Neural crest cell (in vitro differentiated cells): ENCODE measurements around the gene HEMK1. TPM values are rescaled to one million over a fixed set of nuclear protein-coding genes. Genes with fewer than 3 reads are reported as not detected.

Experiments used
- DNase-seq: peaks from one replicate; pipeline ENCODE4 v3.0.0; 2021; ENCODE audit warnings: low read depth, mixed read lengths, low spot score
- H3K27ac Mint-ChIP-seq: one replicate; pipeline ENCODE4 v1.8.0; 2021; ENCODE audit warnings: mild to moderate bottlenecking, mixed read lengths; ENCODE audit not compliant: unreplicated experiment
- H3K27me3 Mint-ChIP-seq: 2 replicates; pipeline ENCODE4 v1.8.0; 2021; ENCODE audit warnings: low read depth, mild to moderate bottlenecking, mixed read lengths
- H3K36me3 Mint-ChIP-seq: 2 replicates; pipeline ENCODE4 v1.8.0; 2021; ENCODE audit warnings: low read depth, mild to moderate bottlenecking, mixed read lengths
- H3K4me1 Mint-ChIP-seq: 2 replicates; pipeline ENCODE4 v1.8.0; 2021; ENCODE audit warnings: mixed read lengths
- H3K4me3 Mint-ChIP-seq: one replicate; pipeline ENCODE4 v1.8.0; 2021; ENCODE audit warnings: mild to moderate bottlenecking, mixed read lengths
- H3K9me3 Mint-ChIP-seq: 2 replicates; pipeline ENCODE4 v1.8.0; 2021; ENCODE audit warnings: mixed read lengths
- total RNA-seq: library from RNA; stranded (reverse); gene quantifications from 2 replicates; pipeline ENCODE4 v1.2.1, GENCODE V29; 2021
- TF ChIP-seq, protein P1 (sequence below): fragments of 200-600 bp; sonication (generic); conservative IDR thresholded peaks from 2 replicates; pipeline ENCODE4 v1.5.0; 2021; ENCODE audit warnings: antibody characterized with exemption, mild to moderate bottlenecking

HEMK1 gene
- total RNA-seq, 1 donor from 2014 or later, result 22.8 TPM

DNA sequence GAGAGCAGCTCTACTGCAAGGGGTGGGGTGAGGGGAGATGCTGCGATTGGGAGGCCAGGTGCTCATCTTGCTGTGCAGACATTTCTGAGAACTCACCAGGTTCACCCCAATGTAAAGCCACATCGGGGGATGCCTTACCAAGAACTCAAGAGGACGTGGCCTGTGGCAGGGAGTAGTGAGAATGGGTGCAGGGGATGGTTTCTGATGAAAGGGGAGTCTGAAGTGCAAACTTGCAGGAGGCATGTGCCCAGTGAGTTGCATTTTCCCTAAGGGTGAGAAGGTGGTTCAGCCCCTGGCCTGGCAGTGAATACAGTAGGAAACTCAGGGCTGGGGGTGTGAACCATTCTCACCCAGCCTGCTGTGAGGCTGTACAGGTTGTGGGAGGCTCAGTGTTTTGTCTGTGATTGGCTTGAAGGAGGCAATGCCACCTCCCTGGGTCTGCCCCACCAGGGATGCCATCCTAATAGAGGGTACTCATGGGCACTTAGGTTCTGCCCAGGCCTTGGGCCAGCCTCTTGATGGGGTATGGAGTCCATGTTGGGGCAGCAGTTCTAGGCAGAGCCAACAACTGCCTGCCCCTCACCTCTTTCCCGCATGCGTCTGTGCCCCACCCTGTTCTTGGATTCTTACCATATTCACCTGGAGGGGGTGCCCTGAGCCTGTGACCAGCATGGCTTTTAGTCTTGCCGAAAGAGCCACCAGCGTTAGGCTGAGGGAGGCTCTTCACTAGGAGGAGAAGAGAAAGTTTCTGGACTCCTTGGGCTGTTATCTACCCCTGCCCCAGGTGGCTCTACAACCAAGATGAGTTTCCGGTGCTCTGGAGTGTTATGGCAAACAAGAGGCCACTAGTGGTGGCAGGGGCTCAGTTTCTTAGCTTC is 4.5 kb downstream of the HEMK1 start:
- no peak overlapping the region for H3K27ac Mint-ChIP-seq
- no peaks in the 10 kb centered on the region for H3K9me3 Mint-ChIP-seq
- TF ChIP-seq, protein P1, sequence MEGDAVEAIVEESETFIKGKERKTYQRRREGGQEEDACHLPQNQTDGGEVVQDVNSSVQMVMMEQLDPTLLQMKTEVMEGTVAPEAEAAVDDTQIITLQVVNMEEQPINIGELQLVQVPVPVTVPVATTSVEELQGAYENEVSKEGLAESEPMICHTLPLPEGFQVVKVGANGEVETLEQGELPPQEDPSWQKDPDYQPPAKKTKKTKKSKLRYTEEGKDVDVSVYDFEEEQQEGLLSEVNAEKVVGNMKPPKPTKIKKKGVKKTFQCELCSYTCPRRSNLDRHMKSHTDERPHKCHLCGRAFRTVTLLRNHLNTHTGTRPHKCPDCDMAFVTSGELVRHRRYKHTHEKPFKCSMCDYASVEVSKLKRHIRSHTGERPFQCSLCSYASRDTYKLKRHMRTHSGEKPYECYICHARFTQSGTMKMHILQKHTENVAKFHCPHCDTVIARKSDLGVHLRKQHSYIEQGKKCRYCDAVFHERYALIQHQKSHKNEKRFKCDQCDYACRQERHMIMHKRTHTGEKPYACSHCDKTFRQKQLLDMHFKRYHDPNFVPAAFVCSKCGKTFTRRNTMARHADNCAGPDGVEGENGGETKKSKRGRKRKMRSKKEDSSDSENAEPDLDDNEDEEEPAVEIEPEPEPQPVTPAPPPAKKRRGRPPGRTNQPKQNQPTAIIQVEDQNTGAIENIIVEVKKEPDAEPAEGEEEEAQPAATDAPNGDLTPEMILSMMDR, result no peak
- no peaks in the 10 kb centered on the region for H3K27me3 Mint-ChIP-seq
- H3K36me3 Mint-ChIP-seq, result no peaks in the 10 kb centered on the region
- no peak overlapping the region for H3K4me3 Mint-ChIP-seq
- H3K4me1 Mint-ChIP-seq, result peaks cover 14% of the 10 kb centered on the region
- DNase-seq, result no peak

DNA sequence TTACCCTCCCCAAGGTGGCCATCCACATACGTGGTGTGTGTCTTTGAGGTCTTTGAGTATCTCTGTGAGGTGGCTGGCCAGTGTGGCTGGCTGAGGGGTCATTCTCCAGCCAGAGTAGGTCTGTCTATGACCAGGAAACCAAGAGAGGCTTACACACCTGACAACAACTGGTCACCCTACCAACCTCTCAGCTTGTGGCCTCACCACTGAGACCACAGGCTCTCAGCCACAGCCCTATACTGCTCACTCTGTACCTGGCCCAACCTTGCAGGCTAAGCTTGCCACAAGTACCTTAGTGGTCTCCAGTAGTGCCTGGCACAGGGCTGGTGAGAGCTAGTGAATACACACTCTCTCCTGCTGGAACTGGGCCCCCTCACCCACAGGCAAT is 5.1 kb downstream of the HEMK1 start:
- Mint-ChIP-seq H3K27me3 (no peaks in the 10 kb centered on the region), H3K4me3 (no peak overlapping the region), H3K4me1 (peaks cover 10% of the 10 kb centered on the region), H3K9me3 (no peaks in the 10 kb centered on the region), H3K27ac (no peak overlapping the region), H3K36me3 (no peaks in the 10 kb centered on the region)
- DNase-seq, result no peak
- TF ChIP-seq, protein P1, result no peak

DNA sequence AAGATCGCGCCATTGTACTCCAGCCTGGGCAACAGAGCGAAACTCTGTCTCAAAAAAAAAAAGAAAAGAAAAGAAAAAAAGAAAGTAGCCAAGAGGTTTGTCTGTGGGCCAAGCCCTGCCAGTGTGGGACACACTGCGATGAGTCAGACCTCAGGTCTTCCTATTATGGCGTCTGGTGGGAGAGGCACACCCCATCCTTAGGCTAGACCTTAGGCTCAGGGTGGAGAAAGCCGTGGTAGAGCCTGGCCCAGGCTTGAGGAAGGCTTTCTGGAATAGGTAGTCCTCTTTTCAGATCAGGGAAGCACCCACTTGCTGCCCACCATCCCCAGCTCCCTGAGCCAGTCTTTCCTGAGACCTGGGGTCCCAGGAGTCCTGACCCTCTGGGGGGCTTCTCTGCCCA is 6.0 kb downstream of the HEMK1 start:
- no peaks in the 10 kb centered on the region for H3K27me3 Mint-ChIP-seq
- no peaks in the 10 kb centered on the region for H3K36me3 Mint-ChIP-seq
- peaks cover 4% of the 10 kb centered on the region for H3K4me1 Mint-ChIP-seq
- no peak for DNase-seq
- TF ChIP-seq, protein P1, result no peak
- no peak overlapping the region for H3K27ac Mint-ChIP-seq
- H3K9me3 Mint-ChIP-seq, result no peaks in the 10 kb centered on the region
- H3K4me3 Mint-ChIP-seq, result no peak overlapping the region

GRCh38 chr3:50577348-50577747 is 8.0 kb downstream of the HEMK1 start:
- DNase-seq, result no peak
- Mint-ChIP-seq H3K27me3 (no peaks in the 10 kb centered on the region), H3K36me3 (no peaks in the 10 kb centered on the region), H3K4me3 (no peak overlapping the region), H3K9me3 (no peaks in the 10 kb centered on the region), H3K27ac (peak overlapping the region; percentile 35), H3K4me1 (no peaks in the 10 kb centered on the region)
- TF ChIP-seq, protein P1, result no peak

DNA sequence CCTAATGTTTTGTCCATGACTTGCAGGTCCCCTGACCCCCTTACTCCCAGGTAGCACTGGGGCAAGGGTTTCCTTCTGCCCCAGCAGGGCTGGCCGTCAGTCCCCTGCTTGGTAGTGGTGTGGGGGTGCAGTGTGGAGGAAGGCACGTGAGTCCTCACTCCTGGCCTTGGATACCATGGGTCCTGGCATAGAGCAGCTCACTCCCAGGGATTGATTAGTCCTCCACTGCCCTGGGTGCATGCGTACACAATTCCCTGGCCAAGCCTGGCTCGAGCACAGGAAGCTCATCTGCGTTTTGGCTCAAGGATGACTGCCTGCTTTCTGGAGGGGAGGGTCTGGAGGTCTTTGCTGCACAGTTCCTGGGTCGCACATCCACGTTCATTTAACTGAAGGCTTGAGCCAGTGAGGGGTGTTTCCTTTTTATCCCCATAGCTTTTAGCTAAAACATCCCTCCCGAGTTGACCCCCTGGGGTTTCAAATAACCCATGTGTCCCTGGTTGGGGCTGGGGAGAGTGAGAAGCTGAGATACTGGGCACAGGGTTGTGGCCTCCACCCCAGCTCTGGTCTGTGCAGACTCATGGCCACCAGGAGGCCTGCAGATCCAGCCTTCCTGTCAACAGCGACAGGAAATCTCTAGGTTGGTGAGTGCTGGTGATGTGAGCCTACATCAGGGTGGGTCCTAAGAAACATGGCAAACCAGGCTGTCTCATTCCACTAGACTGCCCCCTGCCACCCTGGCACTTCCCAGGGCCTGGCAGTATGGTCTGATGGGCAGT is 11.5 kb downstream of the HEMK1 start:
- H3K9me3 Mint-ChIP-seq, result no peaks in the 10 kb centered on the region
- no peaks in the 10 kb centered on the region for H3K4me1 Mint-ChIP-seq
- no peaks in the 10 kb centered on the region for H3K36me3 Mint-ChIP-seq
- DNase-seq, result no peak
- no peaks in the 10 kb centered on the region for H3K27me3 Mint-ChIP-seq
- TF ChIP-seq, protein P1, result no peak
- H3K27ac Mint-ChIP-seq, result no peak overlapping the region
- no peak overlapping the region for H3K4me3 Mint-ChIP-seq
